H1 (cell line): ENCODE results near the gene AIFM2. TPM values are rescaled to one million over a fixed set of nuclear protein-coding genes. Genes with fewer than 3 reads are reported as not detected.

Source experiments
- BRCA1 ChIP-seq: IDR thresholded peaks from 2 replicates; pipeline ENCODE4 v1.6.1; 2012; ENCODE audit warnings: low read depth, low read length, improper control_type of control experiment
- CHD7 ChIP-seq: fragments of 300-600 bp; sonication (generic); IDR thresholded peaks from 2 replicates; pipeline ENCODE4 v1.7.1; 2012; ENCODE audit warnings: low read length, moderate library complexity, mild to moderate bottlenecking, inconsistent platforms; ENCODE audit not compliant: insufficient replicate concordance
- MAX ChIP-seq: IDR thresholded peaks from 2 replicates; pipeline ENCODE4 v1.6.1; 2012; ENCODE audit warnings: inconsistent platforms
- RAD21 ChIP-seq, 2 experiments: IDR thresholded peaks in 1 of 2; conservative IDR thresholded peaks in 1 of 2; 2 replicates each; pipeline ENCODE4 v1.6.1; 2011; ENCODE audit warnings: low read depth in 2 of 2, low read length in 2 of 2, improper control_type of control experiment in 1 of 2, inconsistent platforms in 1 of 2, mild to moderate bottlenecking in 1 of 2, moderate library complexity in 1 of 2
- SP1 ChIP-seq: IDR thresholded peaks from 2 replicates; pipeline ENCODE4 v1.6.1; 2011; ENCODE audit warnings: low read depth, low read length
- SP4 ChIP-seq: IDR thresholded peaks from 2 replicates; pipeline ENCODE4 v1.6.1; 2012; ENCODE audit warnings: low read length, inconsistent platforms
- TAF1 ChIP-seq: IDR thresholded peaks from 2 replicates; pipeline ENCODE4 v1.6.1; 2011; ENCODE audit warnings: mild to moderate bottlenecking, low read depth, low read length
- polyA plus RNA-seq, 7 experiments: library from polyadenylated mRNA; depleted of rRNA in 3 of 7; stranded (reverse) in 5 of 7; unstranded in 2 of 7; fragments of >200 nt in 5 of 7; fragments of 200-250 nt in 2 of 7; gene quantifications; 1 replicate in 5 of 7; 2 replicates in 1 of 7; 4 replicates in 1 of 7; pipeline versions ENCODE4 v1.2.1 to v1.2.3, GENCODE V29; 2011 to 2013; ENCODE audit warnings: missing spikeins in 2 of 7, mixed read lengths in 2 of 7
- total RNA-seq: library from RNA; stranded (reverse); fragmentation: NEBNext Ultra II Directional; extraction: Animal tissue kit (Norgen Biotek cat#: 25700); gene quantifications from 2 replicates; pipeline ENCODE4 v1.2.1, GENCODE V29; 2021

AIFM2 gene
- total and polyA plus RNA-seq, 2 of the 8 experiments (the other 6 are each of a cell fraction or from before 2014, with no cell fraction given) = 4.0 TPM

GRCh38 chr10:70064486-70064885 is 68.1 kb downstream of the AIFM2 start (continued):
- no peak for TF ChIP-seq CHD7
- no peak for TF ChIP-seq SP4
- TF ChIP-seq TAF1 = no peak
- no peak for TF ChIP-seq BRCA1
- TF ChIP-seq MAX = no peak
- no peak for TF ChIP-seq RAD21 (IDR thresholded peaks at IDR 0.05 in 1 of 2, conservative IDR thresholded peaks at IDR 0.05 in 1 of 2; ENCODE audit: low read depth in 2 of 2, low read length in 2 of 2)
- TF ChIP-seq SP1 = no peak
